ENCODE data around the gene PLA2R1.

- TF ChIP-seq CTCF (conservative IDR thresholded peaks at IDR 0.05; ENCODE audit: low read depth, low read length) = no peak
- no peak for TF ChIP-seq EZH2 (IDR thresholded peaks at IDR 0.05; ENCODE audit: low read length, unreplicated experiment)
- TF ChIP-seq EZH2phosphoT487 (IDR thresholded peaks at IDR 0.05; ENCODE audit: borderline replicate concordance, low read length) = no peak
These were observed 17.7 kb downstream of the PLA2R1 start for GRCh38 chr2:160044728-160045127.

All from PC-3 (cell line).